22Rv1 (cell line): Measurements from ENCODE around the gene RAB1A.

ENCODE experiments used
- CTCF ChIP-seq: fragments of 450-650 bp; IDR thresholded peaks from 2 replicates; pipeline ENCODE4 v1.5.1; 2017; ENCODE audit warnings: mild to moderate bottlenecking
- ZFX ChIP-seq: fragments of 450-650 bp; IDR thresholded peaks from 2 replicates; pipeline ENCODE4 v1.6.1; 2017; ENCODE audit warnings: antibody characterized with exemption, borderline replicate concordance

- TF ChIP-seq CTCF (no peak), ZFX (no peak)
These were observed 80.8 kb downstream of the RAB1A start for GRCh38 chr2:65049010-65049639.
